Measurements from ENCODE around the gene NFU1.

- TF ChIP-seq CTCF (conservative IDR thresholded peaks at IDR 0.05; ENCODE audit: low read length) (no peak), EZH2phosphoT487 (IDR thresholded peaks at IDR 0.05; ENCODE audit: borderline replicate concordance) (no peak)
These were observed 51.6 kb downstream of the NFU1 start for GRCh38 chr2:69385443-69386151.
